ENCODE data around the gene PARP8. TPM values are rescaled to one million over a fixed set of nuclear protein-coding genes. Genes with fewer than 3 reads are reported as not detected.

Gene PARP8
- total and polyA plus RNA-seq, 10 donors: 14.8 to 137 (median 95.9) TPM

DNA sequence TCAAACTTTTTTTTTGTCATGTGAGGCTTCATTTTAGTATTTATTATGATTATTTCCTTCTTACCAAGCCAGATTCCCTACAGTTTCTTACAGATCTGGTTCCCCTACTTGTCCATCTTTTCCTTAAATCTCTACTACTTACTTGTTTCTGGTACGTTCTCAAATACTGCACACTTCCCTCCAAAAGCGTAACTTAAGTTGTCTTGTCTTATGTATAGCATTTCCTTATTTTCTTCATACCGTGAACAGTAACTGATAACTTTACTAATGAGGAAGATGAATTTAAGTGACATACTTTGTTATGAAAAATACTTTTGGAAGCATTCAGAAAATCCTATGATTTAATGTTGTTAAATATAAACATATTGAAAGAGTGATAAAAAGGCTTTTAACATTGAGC lies 67.3 kb downstream of the PARP8 start:
- DNase-seq: no peak
- Histone ChIP-seq H3K9me3 (no peaks in the 10 kb centered on the region), H3K36me3 (peaks cover 0 to 6% (median 0%) of the 10 kb centered on the region in 6 donors), H3K4me3 (no peak overlapping the region), H3K27me3 (replicated peaks in 1 of 7) (no peaks in the 10 kb centered on the region), H3K4me1 (peaks cover 0 to 83% (median 13%) of the 10 kb centered on the region in 6 donors), H3K27ac (no peak overlapping the region)
- TF ChIP-seq CTCF (IDR thresholded peaks at IDR 0.05 in 8 of 11, conservative IDR thresholded peaks at IDR 0.05 in 3 of 11) (no peak), POLR2AphosphoS5 (IDR thresholded peaks at IDR 0.05) (no peak), POLR2A (IDR thresholded peaks at IDR 0.05) (no peak)
- 61 to 92% (median 76%) methylated on average over 3 of the region's 3 CpGs for WGBS, 5 donors
- intact Hi-C loops (cut with DNase I; ENCODE audit: low total_unique reads): no loop called here

DNA sequence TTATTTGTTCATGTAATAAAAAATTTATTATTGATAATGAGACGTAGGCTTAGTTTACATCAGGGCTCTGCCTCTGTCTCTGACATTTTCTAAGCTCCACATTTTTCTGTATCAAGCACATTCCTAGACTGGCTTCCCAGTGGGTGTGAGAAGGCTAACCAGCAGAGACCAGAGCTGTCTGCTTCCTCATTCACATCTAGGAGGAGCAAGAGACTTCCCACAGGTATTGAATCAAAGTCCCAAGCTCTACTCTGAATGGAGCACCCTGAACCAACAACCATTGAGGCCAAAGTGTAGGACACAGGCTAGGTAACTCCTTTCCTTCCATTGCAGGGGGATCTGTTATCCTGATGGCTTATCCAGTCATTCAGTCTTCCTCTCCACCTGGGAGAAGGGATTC lies 72.4 kb downstream of the PARP8 start:
- WGBS, 5 donors: 86 to 97% (median 87%) methylated on average over 1 of the region's 1 CpG
- H3K27me3 ChIP-seq (replicated peaks in 1 of 7): no peaks in the 10 kb centered on the region
- DNase-seq: no peak
- no peak overlapping the region for H3K4me3 ChIP-seq
- intact Hi-C loops (cut with DNase I; ENCODE audit: low total_unique reads): no loop called here
- H3K36me3 ChIP-seq: peaks cover 0 to 5% (median 0%) of the 10 kb centered on the region in 6 donors
- H3K9me3 ChIP-seq: no peaks in the 10 kb centered on the region
- no peak overlapping the region for H3K27ac ChIP-seq
- TF ChIP-seq POLR2A (IDR thresholded peaks at IDR 0.05) (no peak), POLR2AphosphoS5 (IDR thresholded peaks at IDR 0.05) (no peak), CTCF (IDR thresholded peaks at IDR 0.05 in 8 of 11, conservative IDR thresholded peaks at IDR 0.05 in 3 of 11) (no peak)
- peaks cover 0 to 82% (median 30%) of the 10 kb centered on the region in 6 donors for H3K4me1 ChIP-seq

DNA sequence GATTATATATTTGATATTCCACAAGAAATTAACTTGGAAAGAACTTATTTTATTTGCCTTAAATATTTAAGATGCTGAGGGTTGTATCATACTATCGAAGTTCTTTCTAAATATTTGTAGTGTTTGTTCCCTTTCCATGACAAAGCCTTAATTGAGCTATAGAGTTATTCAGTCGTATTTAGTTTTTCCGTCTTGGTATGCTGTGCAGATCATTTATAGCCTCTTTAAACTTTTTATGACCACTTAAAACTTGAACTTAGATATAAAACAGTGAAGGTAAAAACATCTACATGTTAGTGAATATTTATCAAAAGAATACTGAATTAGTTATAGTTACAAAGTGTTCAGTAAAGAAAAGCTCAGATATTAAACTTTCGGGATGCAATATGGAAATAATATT lies 74.4 kb downstream of the PARP8 start:
- TF ChIP-seq CTCF (IDR thresholded peaks at IDR 0.05 in 8 of 11, conservative IDR thresholded peaks at IDR 0.05 in 3 of 11) (no peak), POLR2A (IDR thresholded peaks at IDR 0.05) (no peak), POLR2AphosphoS5 (IDR thresholded peaks at IDR 0.05) (no peak)
- 95 to 99% (median 97%) methylated on average over 4 of the region's 4 CpGs for WGBS, 5 donors
- H3K27ac ChIP-seq: no peak overlapping the region
- no peak overlapping the region for H3K4me3 ChIP-seq
- intact Hi-C loops (cut with DNase I; ENCODE audit: low total_unique reads): no loop called here
- peaks cover 0 to 5% (median 0%) of the 10 kb centered on the region in 6 donors for H3K36me3 ChIP-seq
- DNase-seq: no peak
- peaks cover 3 to 84% (median 44%) of the 10 kb centered on the region in 6 donors for H3K4me1 ChIP-seq
- H3K9me3 ChIP-seq: no peaks in the 10 kb centered on the region
- no peaks in the 10 kb centered on the region for H3K27me3 ChIP-seq (replicated peaks in 1 of 7)

DNA sequence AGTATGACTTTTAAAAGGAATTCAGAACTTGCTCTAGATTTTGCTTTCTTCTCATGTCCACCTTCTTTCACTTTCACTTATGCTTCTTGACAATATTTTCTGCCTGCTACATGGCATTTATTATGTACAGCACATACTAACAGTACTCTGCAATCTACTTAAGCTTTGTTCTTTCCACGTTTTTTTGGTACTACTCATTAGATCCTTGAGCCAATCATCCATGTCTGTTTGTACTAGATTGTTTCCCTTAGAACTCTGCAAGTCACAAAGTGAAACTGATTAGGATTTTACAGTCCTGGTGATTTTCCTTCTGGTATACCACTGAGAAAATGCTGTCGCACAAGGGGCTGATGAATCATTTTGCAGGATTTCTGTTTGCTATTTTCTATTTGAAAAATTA lies 78.3 kb downstream of the PARP8 start:
- peak overlapping the region in 7 of 8 donors; percentile 6 to 60 (median 20) for H3K4me3 ChIP-seq
- TF ChIP-seq POLR2A (IDR thresholded peaks at IDR 0.05) (no peak), POLR2AphosphoS5 (IDR thresholded peaks at IDR 0.05) (no peak), CTCF (IDR thresholded peaks at IDR 0.05 in 8 of 11, conservative IDR thresholded peaks at IDR 0.05 in 3 of 11) (no peak)
- WGBS, 5 donors: 4 to 10% (median 9%) methylated on average over 2 of the region's 2 CpGs
- intact Hi-C loops (cut with DNase I; ENCODE audit: low total_unique reads): no loop called here
- H3K27ac ChIP-seq: peak overlapping the region in 7 of 8 donors; percentile 65 to 76 (median 71)
- H3K9me3 ChIP-seq: no peaks in the 10 kb centered on the region
- no peaks in the 10 kb centered on the region for H3K36me3 ChIP-seq
- DNase-seq: no peak
- peaks cover 3 to 88% (median 60%) of the 10 kb centered on the region in 6 donors for H3K4me1 ChIP-seq
- no peaks in the 10 kb centered on the region for H3K27me3 ChIP-seq (replicated peaks in 1 of 7)

Measured in spleen (tissue), 11 donors.